Lower leg skin (tissue), 3 donors: ENCODE data around the gene COL4A2.

Experiments
- POLR2A ChIP-seq, 2 donors: fragments of 450-650 bp; IDR thresholded peaks; one replicate each; pipeline ENCODE4 v1.6.1; 2016 to 2017; ENCODE audit warnings: antibody characterized with exemption in 2 of 2, mild to moderate bottlenecking in 1 of 2, moderate library complexity in 1 of 2
- TF ChIP-seq, protein P1 (sequence below), 3 donors: fragments of 450-650 bp; IDR thresholded peaks; one replicate each; pipeline ENCODE4 v1.5.1; 2016; ENCODE audit warnings: antibody characterized with exemption in 3 of 3, mild to moderate bottlenecking in 3 of 3, moderate library complexity in 2 of 3

GRCh38 chr13:110524541-110525257 is 217.6 kb downstream of the COL4A2 start:
- TF ChIP-seq, protein P1, sequence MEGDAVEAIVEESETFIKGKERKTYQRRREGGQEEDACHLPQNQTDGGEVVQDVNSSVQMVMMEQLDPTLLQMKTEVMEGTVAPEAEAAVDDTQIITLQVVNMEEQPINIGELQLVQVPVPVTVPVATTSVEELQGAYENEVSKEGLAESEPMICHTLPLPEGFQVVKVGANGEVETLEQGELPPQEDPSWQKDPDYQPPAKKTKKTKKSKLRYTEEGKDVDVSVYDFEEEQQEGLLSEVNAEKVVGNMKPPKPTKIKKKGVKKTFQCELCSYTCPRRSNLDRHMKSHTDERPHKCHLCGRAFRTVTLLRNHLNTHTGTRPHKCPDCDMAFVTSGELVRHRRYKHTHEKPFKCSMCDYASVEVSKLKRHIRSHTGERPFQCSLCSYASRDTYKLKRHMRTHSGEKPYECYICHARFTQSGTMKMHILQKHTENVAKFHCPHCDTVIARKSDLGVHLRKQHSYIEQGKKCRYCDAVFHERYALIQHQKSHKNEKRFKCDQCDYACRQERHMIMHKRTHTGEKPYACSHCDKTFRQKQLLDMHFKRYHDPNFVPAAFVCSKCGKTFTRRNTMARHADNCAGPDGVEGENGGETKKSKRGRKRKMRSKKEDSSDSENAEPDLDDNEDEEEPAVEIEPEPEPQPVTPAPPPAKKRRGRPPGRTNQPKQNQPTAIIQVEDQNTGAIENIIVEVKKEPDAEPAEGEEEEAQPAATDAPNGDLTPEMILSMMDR (IDR thresholded peaks at IDR 0.05), result no peak
- TF ChIP-seq POLR2A (IDR thresholded peaks at IDR 0.05), result no peak
